GM23338 (cell line): ENCODE results near the gene U2SURP. TPM values are rescaled to one million over a fixed set of nuclear protein-coding genes. Genes with fewer than 3 reads are reported as not detected.

Experiments
- ATAC-seq: fragments of 200-7000 bp; cut with Tn5 transposase; 3 replicates; pipeline ENCODE4 v1.9.1; 2020
- DNase-seq: peaks from one replicate; pipeline ENCODE4 v3.0.0-alpha.2; 2015; ENCODE audit warnings: low spot score
- H2AFZ ChIP-seq: fragments of 200-600 bp; sonication (generic); 2 replicates; pipeline ENCODE4 v1.8.0; 2016; ENCODE audit warnings: antibody characterized with exemption, mild to moderate bottlenecking, moderate library complexity
- H3F3A ChIP-seq: fragments of 200-600 bp; sonication (generic); replicated peaks from 2 replicates; pipeline ENCODE4 v1.8.0; 2017; ENCODE audit warnings: antibody characterized with exemption, mixed run types, low read depth
- H3K27ac ChIP-seq: fragments of 200-600 bp; sonication (generic); 2 replicates; pipeline ENCODE4 v1.6.1; 2016; ENCODE audit warnings: low read depth
- H3K27me3 ChIP-seq: fragments of 200-600 bp; sonication (generic); 2 replicates; pipeline ENCODE4 v1.8.0; 2016; ENCODE audit warnings: mild to moderate bottlenecking, mixed run types, moderate library complexity; ENCODE audit not compliant: insufficient read depth
- H3K36me3 ChIP-seq: fragments of 200-600 bp; sonication (generic); 2 replicates; pipeline ENCODE4 v1.8.0; 2016; ENCODE audit warnings: mild to moderate bottlenecking; ENCODE audit not compliant: insufficient read depth
- H3K4me1 ChIP-seq: fragments of 200-600 bp; sonication (generic); 2 replicates; pipeline ENCODE4 v1.8.0; 2016; ENCODE audit warnings: mild to moderate bottlenecking, moderate library complexity; ENCODE audit not compliant: insufficient read depth
- H3K4me2 ChIP-seq: fragments of 200-600 bp; sonication (generic); 2 replicates; pipeline ENCODE4 v1.7.1; 2017; ENCODE audit warnings: mixed run types
- H3K4me3 ChIP-seq: fragments of 200-600 bp; sonication (generic); 2 replicates; pipeline ENCODE4 v1.6.1; 2016; ENCODE audit warnings: mixed run types
- H3K79me2 ChIP-seq: fragments of 200-600 bp; sonication (generic); replicated peaks from 2 replicates; pipeline ENCODE4 v1.8.0; 2017; ENCODE audit warnings: mild to moderate bottlenecking; ENCODE audit not compliant: insufficient read depth
- H3K9me2 ChIP-seq: fragments of 200-600 bp; sonication (generic); 2 replicates; pipeline ENCODE4 v1.8.0; 2017; ENCODE audit not compliant: insufficient read depth
- H4K20me1 ChIP-seq: fragments of 200-600 bp; sonication (generic); replicated peaks from 2 replicates; pipeline ENCODE4 v1.8.0; 2017; ENCODE audit warnings: mild to moderate bottlenecking; ENCODE audit not compliant: insufficient read depth
- H3K27ac Mint-ChIP-seq: 2 replicates; pipeline ENCODE4 v1.8.0; 2020; ENCODE audit warnings: inconsistent platforms, mild to moderate bottlenecking, moderate library complexity, mixed read lengths
- H3K27me3 Mint-ChIP-seq: 3 replicates; pipeline ENCODE4 v1.8.0; 2022; ENCODE audit warnings: low read depth, mild to moderate bottlenecking, moderate library complexity, mixed read lengths, inconsistent platforms; ENCODE audit not compliant: insufficient read depth, poor library complexity
- H3K36me3 Mint-ChIP-seq: 3 replicates; pipeline ENCODE4 v1.8.0; 2021; ENCODE audit warnings: low read depth, mild to moderate bottlenecking, inconsistent platforms, moderate library complexity, mixed read lengths
- H3K4me1 Mint-ChIP-seq: 3 replicates; pipeline ENCODE4 v1.8.0; 2020; ENCODE audit warnings: mild to moderate bottlenecking, inconsistent platforms, mixed read lengths
- H3K4me3 Mint-ChIP-seq: 3 replicates; pipeline ENCODE4 v1.8.0; 2021; ENCODE audit warnings: moderate library complexity, mild to moderate bottlenecking, inconsistent platforms, mixed read lengths
- H3K9me3 Mint-ChIP-seq: 3 replicates; pipeline ENCODE4 v1.8.0; 2020; ENCODE audit warnings: moderate library complexity, mild to moderate bottlenecking, inconsistent platforms, mixed read lengths
- CREB1 ChIP-seq: fragments of 250-450 bp; sonication (Bioruptor Pico); IDR thresholded peaks from 2 replicates; pipeline ENCODE4 v1.5.0; 2020; ENCODE audit warnings: low read depth, mild to moderate bottlenecking, moderate library complexity
- EZH2 ChIP-seq: fragments of 200-600 bp; sonication (generic); IDR thresholded peaks from one replicate; pipeline ENCODE4 v1.8.0; 2017; ENCODE audit warnings: antibody characterized with exemption, mild to moderate bottlenecking, low read depth; ENCODE audit not compliant: unreplicated experiment
- EZH2phosphoT487 ChIP-seq: fragments of 200-600 bp; sonication (generic); IDR thresholded peaks from one replicate; pipeline ENCODE4 v1.8.1; 2018; ENCODE audit warnings: antibody characterized with exemption; ENCODE audit not compliant: unreplicated experiment
- JUNB ChIP-seq: IDR thresholded peaks from one replicate; pipeline ENCODE4 v1.6.1; 2016; ENCODE audit warnings: antibody characterized with exemption; ENCODE audit not compliant: unreplicated experiment
- NANOG ChIP-seq: IDR thresholded peaks from 2 replicates; pipeline ENCODE4 v1.6.1; 2016; ENCODE audit warnings: antibody characterized with exemption, borderline replicate concordance
- POLR2AphosphoS5 ChIP-seq: IDR thresholded peaks from 2 replicates; pipeline ENCODE4 v1.6.1; 2016; ENCODE audit warnings: antibody characterized with exemption, low read depth
- STAT1 ChIP-seq: IDR thresholded peaks from one replicate; pipeline ENCODE4 v1.6.1; 2016; ENCODE audit warnings: antibody characterized with exemption; ENCODE audit not compliant: unreplicated experiment
- ZNF114 ChIP-seq: fragments of 250-450 bp; sonication (Bioruptor Pico); IDR thresholded peaks from 2 replicates; pipeline ENCODE4 v1.5.0; 2020; ENCODE audit warnings: mild to moderate bottlenecking, moderate library complexity
- ZNF331 ChIP-seq: fragments of 250-450 bp; sonication (Bioruptor Pico); IDR thresholded peaks from 2 replicates; pipeline ENCODE4 v1.5.0; 2020; ENCODE audit warnings: low read depth, mild to moderate bottlenecking, moderate library complexity
- polyA plus RNA-seq: library from polyadenylated mRNA; unstranded; fragments of >200 nt; fragmentation: Nextera tagmentation; extraction: Ambion mirVana; gene quantifications from 2 replicates; pipeline ENCODE4 v1.2.1, GENCODE V29; 2016
- total RNA-seq: library from RNA; depleted of rRNA; stranded (reverse); fragments of >200 nt; shearing (Covaris generic); gene quantifications from 2 replicates; pipeline ENCODE4 v1.2.3, GENCODE V29; 2014
- TF ChIP-seq, protein P1 (sequence below): IDR thresholded peaks from 2 replicates; pipeline ENCODE4 v1.6.1; 2016; ENCODE audit warnings: antibody characterized with exemption
- TF ChIP-seq, protein P2 (sequence below): fragments of 250-450 bp; sonication (Bioruptor Pico); IDR thresholded peaks from 2 replicates; pipeline ENCODE4 v1.5.0; 2020; ENCODE audit warnings: mild to moderate bottlenecking, moderate library complexity
- TF ChIP-seq, protein P3 (sequence below), 2 experiments: fragments of 200-600 bp in 1 of 2; sonication (generic) in 1 of 2; conservative IDR thresholded peaks; 2 replicates each; pipeline versions ENCODE4 v1.5.1 to v1.6.1; 2016 to 2017; ENCODE audit warnings: antibody characterized with exemption in 2 of 2, low read depth in 2 of 2, mild to moderate bottlenecking in 2 of 2, moderate library complexity in 1 of 2

Gene U2SURP
- total and polyA plus RNA-seq, 2 experiments from 2014 or later: 116 to 372 TPM

DNA sequence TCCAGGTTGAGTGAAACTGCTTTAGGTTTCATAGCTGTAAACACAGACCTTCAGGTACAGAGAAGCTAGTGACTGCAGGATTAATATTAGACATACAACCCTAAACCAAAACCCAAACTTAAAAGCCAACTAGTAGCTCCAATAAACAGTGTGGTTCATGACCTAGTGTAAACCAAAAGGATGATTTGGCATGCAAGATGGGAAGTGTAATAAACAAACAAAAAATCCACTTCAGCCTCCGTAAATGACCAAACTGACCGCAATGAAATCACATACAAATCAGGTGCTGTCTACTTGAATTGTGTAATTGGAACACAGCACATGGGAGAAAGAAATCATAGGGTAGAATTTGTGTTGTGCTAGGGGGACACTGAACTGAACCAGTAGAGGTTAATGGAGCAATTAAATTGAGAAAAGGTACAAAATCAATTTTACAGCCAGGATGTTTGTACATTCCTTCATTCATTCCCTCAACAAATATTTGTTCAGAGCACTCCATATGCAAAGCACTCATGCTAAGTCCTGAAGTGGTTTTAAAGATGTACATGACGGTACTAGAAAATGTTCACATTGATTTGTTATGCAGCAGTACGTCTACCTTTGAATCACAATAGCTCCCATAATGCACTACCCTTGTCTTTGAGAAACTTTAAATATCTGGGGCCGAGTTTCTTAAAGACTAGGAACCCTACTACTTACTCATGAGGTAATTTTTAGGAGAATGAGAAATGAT, 96.8 kb downstream of the U2SURP start (continued):
- TF ChIP-seq, protein P1, sequence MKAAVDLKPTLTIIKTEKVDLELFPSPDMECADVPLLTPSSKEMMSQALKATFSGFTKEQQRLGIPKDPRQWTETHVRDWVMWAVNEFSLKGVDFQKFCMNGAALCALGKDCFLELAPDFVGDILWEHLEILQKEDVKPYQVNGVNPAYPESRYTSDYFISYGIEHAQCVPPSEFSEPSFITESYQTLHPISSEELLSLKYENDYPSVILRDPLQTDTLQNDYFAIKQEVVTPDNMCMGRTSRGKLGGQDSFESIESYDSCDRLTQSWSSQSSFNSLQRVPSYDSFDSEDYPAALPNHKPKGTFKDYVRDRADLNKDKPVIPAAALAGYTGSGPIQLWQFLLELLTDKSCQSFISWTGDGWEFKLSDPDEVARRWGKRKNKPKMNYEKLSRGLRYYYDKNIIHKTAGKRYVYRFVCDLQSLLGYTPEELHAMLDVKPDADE: no peak
- TF ChIP-seq POLR2AphosphoS5: no peak
- TF ChIP-seq ZNF114: no peak
- no peak for TF ChIP-seq EZH2

DNA sequence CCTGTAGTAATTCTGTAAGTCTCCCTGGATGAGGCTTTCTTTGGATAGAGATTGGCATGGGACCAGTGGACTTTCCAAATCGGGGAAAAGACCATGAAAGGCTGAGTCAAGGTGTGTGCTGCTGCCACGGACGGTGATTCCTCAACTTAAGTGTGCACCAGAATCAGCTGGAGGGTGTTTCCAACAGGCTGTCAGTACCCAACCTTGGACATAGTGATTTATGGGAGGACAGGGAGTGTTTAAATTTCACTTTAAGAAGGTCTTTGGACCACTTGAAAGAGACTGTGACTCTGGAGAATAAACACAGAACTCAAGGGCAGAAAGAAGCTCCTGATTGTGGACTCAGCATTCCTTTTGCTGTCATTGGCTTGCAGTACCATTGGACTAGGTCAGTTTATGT, 97.8 kb downstream of the U2SURP start:
- no peaks in the 10 kb centered on the region for H3K79me2 ChIP-seq
- H2AFZ ChIP-seq: no peak overlapping the region
- H3K36me3 Mint-ChIP-seq: peaks cover 14% of the 10 kb centered on the region
- H3K4me1 ChIP-seq: no peaks in the 10 kb centered on the region
- H3K4me2 ChIP-seq: no peak overlapping the region
- H3K27me3 ChIP-seq: no peaks in the 10 kb centered on the region
- ATAC-seq (no peak), DNase-seq (no peak)
- H3K27me3 Mint-ChIP-seq: no peaks in the 10 kb centered on the region
- H4K20me1 ChIP-seq: no peaks in the 10 kb centered on the region
- no peak overlapping the region for H3K4me3 Mint-ChIP-seq
- H3K9me2 ChIP-seq: no peaks in the 10 kb centered on the region
- peaks cover 3% of the 10 kb centered on the region; the same call in 1 of the 3 replicates for H3K4me1 Mint-ChIP-seq
- H3K36me3 ChIP-seq: no peaks in the 10 kb centered on the region
- no peak overlapping the region for H3K27ac Mint-ChIP-seq
- H3F3A ChIP-seq: no peaks in the 10 kb centered on the region
- no peak overlapping the region for H3K4me3 ChIP-seq
- H3K9me3 Mint-ChIP-seq: peaks cover 43% of the 10 kb centered on the region
- H3K27ac ChIP-seq: no peak overlapping the region
- TF ChIP-seq EZH2phosphoT487 (no peak), EZH2 (no peak), NANOG (no peak), POLR2AphosphoS5 (no peak), CREB1 (CRISPR knock-in tag) (no peak), ZNF114 (no peak), STAT1 (no peak), JUNB (no peak), ZNF331 (CRISPR knock-in tag) (no peak)
- TF ChIP-seq, protein P2, sequence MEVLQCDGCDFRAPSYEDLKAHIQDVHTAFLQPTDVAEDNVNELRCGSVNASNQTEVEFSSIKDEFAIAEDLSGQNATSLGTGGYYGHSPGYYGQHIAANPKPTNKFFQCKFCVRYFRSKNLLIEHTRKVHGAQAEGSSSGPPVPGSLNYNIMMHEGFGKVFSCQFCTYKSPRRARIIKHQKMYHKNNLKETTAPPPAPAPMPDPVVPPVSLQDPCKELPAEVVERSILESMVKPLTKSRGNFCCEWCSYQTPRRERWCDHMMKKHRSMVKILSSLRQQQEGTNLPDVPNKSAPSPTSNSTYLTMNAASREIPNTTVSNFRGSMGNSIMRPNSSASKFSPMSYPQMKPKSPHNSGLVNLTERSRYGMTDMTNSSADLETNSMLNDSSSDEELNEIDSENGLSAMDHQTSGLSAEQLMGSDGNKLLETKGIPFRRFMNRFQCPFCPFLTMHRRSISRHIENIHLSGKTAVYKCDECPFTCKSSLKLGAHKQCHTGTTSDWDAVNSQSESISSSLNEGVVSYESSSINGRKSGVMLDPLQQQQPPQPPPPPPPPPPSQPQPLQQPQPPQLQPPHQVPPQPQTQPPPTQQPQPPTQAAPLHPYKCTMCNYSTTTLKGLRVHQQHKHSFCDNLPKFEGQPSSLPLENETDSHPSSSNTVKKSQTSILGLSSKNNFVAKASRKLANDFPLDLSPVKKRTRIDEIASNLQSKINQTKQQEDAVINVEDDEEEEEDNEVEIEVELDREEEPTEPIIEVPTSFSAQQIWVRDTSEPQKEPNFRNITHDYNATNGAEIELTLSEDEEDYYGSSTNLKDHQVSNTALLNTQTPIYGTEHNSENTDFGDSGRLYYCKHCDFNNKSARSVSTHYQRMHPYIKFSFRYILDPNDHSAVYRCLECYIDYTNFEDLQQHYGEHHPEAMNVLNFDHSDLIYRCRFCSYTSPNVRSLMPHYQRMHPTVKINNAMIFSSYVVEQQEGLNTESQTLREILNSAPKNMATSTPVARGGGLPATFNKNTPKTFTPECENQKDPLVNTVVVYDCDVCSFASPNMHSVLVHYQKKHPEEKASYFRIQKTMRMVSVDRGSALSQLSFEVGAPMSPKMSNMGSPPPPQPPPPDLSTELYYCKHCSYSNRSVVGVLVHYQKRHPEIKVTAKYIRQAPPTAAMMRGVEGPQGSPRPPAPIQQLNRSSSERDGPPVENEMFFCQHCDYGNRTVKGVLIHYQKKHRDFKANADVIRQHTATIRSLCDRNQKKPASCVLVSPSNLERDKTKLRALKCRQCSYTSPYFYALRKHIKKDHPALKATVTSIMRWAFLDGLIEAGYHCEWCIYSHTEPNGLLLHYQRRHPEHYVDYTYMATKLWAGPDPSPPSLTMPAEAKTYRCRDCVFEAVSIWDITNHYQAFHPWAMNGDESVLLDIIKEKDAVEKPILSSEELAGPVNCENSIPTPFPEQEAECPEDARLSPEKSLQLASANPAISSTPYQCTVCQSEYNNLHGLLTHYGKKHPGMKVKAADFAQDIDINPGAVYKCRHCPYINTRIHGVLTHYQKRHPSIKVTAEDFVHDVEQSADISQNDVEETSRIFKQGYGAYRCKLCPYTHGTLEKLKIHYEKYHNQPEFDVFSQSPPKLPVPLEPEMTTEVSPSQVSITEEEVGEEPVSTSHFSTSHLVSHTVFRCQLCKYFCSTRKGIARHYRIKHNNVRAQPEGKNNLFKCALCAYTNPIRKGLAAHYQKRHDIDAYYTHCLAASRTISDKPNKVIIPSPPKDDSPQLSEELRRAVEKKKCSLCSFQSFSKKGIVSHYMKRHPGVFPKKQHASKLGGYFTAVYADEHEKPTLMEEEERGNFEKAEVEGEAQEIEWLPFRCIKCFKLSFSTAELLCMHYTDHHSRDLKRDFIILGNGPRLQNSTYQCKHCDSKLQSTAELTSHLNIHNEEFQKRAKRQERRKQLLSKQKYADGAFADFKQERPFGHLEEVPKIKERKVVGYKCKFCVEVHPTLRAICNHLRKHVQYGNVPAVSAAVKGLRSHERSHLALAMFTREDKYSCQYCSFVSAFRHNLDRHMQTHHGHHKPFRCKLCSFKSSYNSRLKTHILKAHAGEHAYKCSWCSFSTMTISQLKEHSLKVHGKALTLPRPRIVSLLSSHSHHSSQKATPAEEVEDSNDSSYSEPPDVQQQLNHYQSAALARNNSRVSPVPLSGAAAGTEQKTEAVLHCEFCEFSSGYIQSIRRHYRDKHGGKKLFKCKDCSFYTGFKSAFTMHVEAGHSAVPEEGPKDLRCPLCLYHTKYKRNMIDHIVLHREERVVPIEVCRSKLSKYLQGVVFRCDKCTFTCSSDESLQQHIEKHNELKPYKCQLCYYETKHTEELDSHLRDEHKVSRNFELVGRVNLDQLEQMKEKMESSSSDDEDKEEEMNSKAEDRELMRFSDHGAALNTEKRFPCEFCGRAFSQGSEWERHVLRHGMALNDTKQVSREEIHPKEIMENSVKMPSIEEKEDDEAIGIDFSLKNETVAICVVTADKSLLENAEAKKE: no peak
- TF ChIP-seq, protein P1: no peak
- TF ChIP-seq, protein P3, sequence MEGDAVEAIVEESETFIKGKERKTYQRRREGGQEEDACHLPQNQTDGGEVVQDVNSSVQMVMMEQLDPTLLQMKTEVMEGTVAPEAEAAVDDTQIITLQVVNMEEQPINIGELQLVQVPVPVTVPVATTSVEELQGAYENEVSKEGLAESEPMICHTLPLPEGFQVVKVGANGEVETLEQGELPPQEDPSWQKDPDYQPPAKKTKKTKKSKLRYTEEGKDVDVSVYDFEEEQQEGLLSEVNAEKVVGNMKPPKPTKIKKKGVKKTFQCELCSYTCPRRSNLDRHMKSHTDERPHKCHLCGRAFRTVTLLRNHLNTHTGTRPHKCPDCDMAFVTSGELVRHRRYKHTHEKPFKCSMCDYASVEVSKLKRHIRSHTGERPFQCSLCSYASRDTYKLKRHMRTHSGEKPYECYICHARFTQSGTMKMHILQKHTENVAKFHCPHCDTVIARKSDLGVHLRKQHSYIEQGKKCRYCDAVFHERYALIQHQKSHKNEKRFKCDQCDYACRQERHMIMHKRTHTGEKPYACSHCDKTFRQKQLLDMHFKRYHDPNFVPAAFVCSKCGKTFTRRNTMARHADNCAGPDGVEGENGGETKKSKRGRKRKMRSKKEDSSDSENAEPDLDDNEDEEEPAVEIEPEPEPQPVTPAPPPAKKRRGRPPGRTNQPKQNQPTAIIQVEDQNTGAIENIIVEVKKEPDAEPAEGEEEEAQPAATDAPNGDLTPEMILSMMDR (conservative IDR thresholded peaks at IDR 0.05; ENCODE audit: low read depth in 2 of 2): no peak
